H9 (cell line): ENCODE data around the gene LMX1A. TPM values are rescaled to one million over a fixed set of nuclear protein-coding genes. Genes with fewer than 3 reads are reported as not detected.

Experiments
- DNase-seq: peaks from one replicate; pipeline ENCODE4 v3.0.0-alpha.2; 2017
- H2AFZ ChIP-seq: one replicate; pipeline ENCODE4 v1.6.1; 2013; ENCODE audit warnings: mild to moderate bottlenecking, low read length, control low read depth, moderate library complexity
- H2AK5ac ChIP-seq: 2 replicates; pipeline ENCODE4 v1.6.1; 2013; ENCODE audit warnings: low read length, control low read depth, mixed read lengths; ENCODE audit not compliant: insufficient read length
- H2BK120ac ChIP-seq: one replicate; pipeline ENCODE4 v1.6.1; 2013; ENCODE audit warnings: low read depth, mild to moderate bottlenecking, low read length, control low read depth, inconsistent platforms; ENCODE audit not compliant: poor library complexity, severe bottlenecking
- H2BK12ac ChIP-seq: 2 replicates; pipeline ENCODE4 v1.6.1; 2013; ENCODE audit warnings: low read length, control low read depth, mixed read lengths, low read depth; ENCODE audit not compliant: insufficient read length
- H2BK15ac ChIP-seq: 2 replicates; pipeline ENCODE4 v1.6.1; 2013; ENCODE audit warnings: low read depth, low read length, control low read depth
- H2BK20ac ChIP-seq: one replicate; pipeline ENCODE4 v1.6.1; 2013; ENCODE audit warnings: low read depth, mild to moderate bottlenecking, low read length, control low read depth, inconsistent platforms; ENCODE audit not compliant: poor library complexity, severe bottlenecking
- H2BK5ac ChIP-seq: 2 replicates; pipeline ENCODE4 v1.6.1; 2013; ENCODE audit warnings: low read length, control low read depth, mixed read lengths; ENCODE audit not compliant: insufficient read length
- H3K14ac ChIP-seq: 2 replicates; pipeline ENCODE4 v1.6.1; 2013; ENCODE audit warnings: low read length, control low read depth; ENCODE audit not compliant: insufficient read depth
- H3K18ac ChIP-seq: 2 replicates; pipeline ENCODE4 v1.6.1; 2013; ENCODE audit warnings: low read depth, mild to moderate bottlenecking, mixed read lengths, low read length, control low read depth; ENCODE audit not compliant: insufficient read length
- H3K23ac ChIP-seq: 2 replicates; pipeline ENCODE4 v1.6.1; 2013; ENCODE audit warnings: low read length, control low read depth, mixed read lengths, low read depth; ENCODE audit not compliant: insufficient read length
- H3K23me2 ChIP-seq: 2 replicates; pipeline ENCODE4 v1.6.1; 2013; ENCODE audit warnings: low read depth, mild to moderate bottlenecking, mixed read lengths, low read length, control low read depth; ENCODE audit not compliant: insufficient read length, poor library complexity, severe bottlenecking
- H3K27ac ChIP-seq: 2 replicates; pipeline ENCODE4 v1.5.1; 2013; ENCODE audit warnings: low read length, control low read depth, mixed read lengths, low read depth; ENCODE audit not compliant: insufficient read length
- H3K27me3 ChIP-seq: 2 replicates; pipeline ENCODE4 v1.6.1; 2013; ENCODE audit warnings: low read length, control low read depth, inconsistent platforms; ENCODE audit not compliant: insufficient read depth
- H3K4ac ChIP-seq: 2 replicates; pipeline ENCODE4 v1.6.1; 2013; ENCODE audit warnings: low read depth, mild to moderate bottlenecking, control low read depth, inconsistent platforms, low read length, moderate library complexity
- H3K4me1 ChIP-seq: 2 replicates; pipeline ENCODE4 v1.6.1; 2013; ENCODE audit warnings: low read length, control low read depth, inconsistent platforms; ENCODE audit not compliant: insufficient read depth
- H3K4me2 ChIP-seq: 2 replicates; pipeline ENCODE4 v1.6.1; 2013; ENCODE audit warnings: low read length, control low read depth, mixed read lengths; ENCODE audit not compliant: insufficient read length, insufficient read depth
- H3K56ac ChIP-seq: 2 replicates; pipeline ENCODE4 v1.6.1; 2013; ENCODE audit warnings: low read depth, mild to moderate bottlenecking, mixed read lengths, low read length, control low read depth; ENCODE audit not compliant: insufficient read length
- H3K79me1 ChIP-seq: 2 replicates; pipeline ENCODE4 v1.6.1; 2013; ENCODE audit warnings: low read depth, mild to moderate bottlenecking, moderate library complexity, low read length, control low read depth, inconsistent platforms; ENCODE audit not compliant: insufficient read depth, poor library complexity, severe bottlenecking
- H3K79me2 ChIP-seq: 2 replicates; pipeline ENCODE4 v1.6.1; 2013; ENCODE audit warnings: low read length, control low read depth, inconsistent platforms; ENCODE audit not compliant: insufficient read depth
- H3K9ac ChIP-seq: 2 replicates; pipeline ENCODE4 v1.6.1; 2013; ENCODE audit warnings: low read length, control low read depth, mixed read lengths; ENCODE audit not compliant: insufficient read length; ENCODE audit errors: extremely low read depth
- H3K9me3 ChIP-seq: one replicate; pipeline ENCODE4 v1.6.1; 2013; ENCODE audit warnings: low read depth, low read length, inconsistent platforms; ENCODE audit not compliant: control insufficient read depth
- H3T11ph ChIP-seq: one replicate; pipeline ENCODE4 v1.6.1; 2013; ENCODE audit warnings: mild to moderate bottlenecking, low read length, control low read depth, inconsistent platforms
- H4K20me1 ChIP-seq: one replicate; pipeline ENCODE4 v1.6.1; 2013; ENCODE audit not compliant: control insufficient read depth, insufficient read length, insufficient read depth
- H4K5ac ChIP-seq: 2 replicates; pipeline ENCODE4 v1.6.1; 2013; ENCODE audit warnings: low read depth, mild to moderate bottlenecking, mixed read lengths, low read length, control low read depth; ENCODE audit not compliant: insufficient read length
- H4K8ac ChIP-seq: replicated peaks from 2 replicates; pipeline ENCODE4 v1.6.1; 2013; ENCODE audit warnings: low read length, control low read depth, mixed read lengths, low read depth; ENCODE audit not compliant: insufficient read length
- H4K91ac ChIP-seq: 2 replicates; pipeline ENCODE4 v1.6.1; 2013; ENCODE audit warnings: low read depth, mild to moderate bottlenecking, moderate library complexity, mixed read lengths, low read length, control low read depth; ENCODE audit not compliant: insufficient read length
- H3K27ac Mint-ChIP-seq, 3 experiments: 2 replicates in 2 of 3; 3 replicates in 1 of 3; pipeline ENCODE4 v1.8.0; 2020 to 2021; ENCODE audit warnings: mixed read lengths in 3 of 3, mild to moderate bottlenecking in 1 of 3, moderate library complexity in 1 of 3
- H3K27me3 Mint-ChIP-seq: 2 replicates; pipeline ENCODE4 v1.8.0; 2021; ENCODE audit warnings: low read depth, mild to moderate bottlenecking, moderate library complexity, mixed read lengths
- H3K36me3 Mint-ChIP-seq, 3 experiments: 2 replicates in 2 of 3; 3 replicates in 1 of 3; pipeline ENCODE4 v1.8.0; 2020 to 2021; ENCODE audit warnings: low read depth in 3 of 3, mixed read lengths in 3 of 3; ENCODE audit not compliant: insufficient read depth in 1 of 3
- H3K4me1 Mint-ChIP-seq, 2 experiments: 2 replicates each; pipeline ENCODE4 v1.8.0; 2020; ENCODE audit warnings: mixed read lengths in 2 of 2
- H3K4me3 Mint-ChIP-seq, 2 experiments: 2 replicates in 1 of 2; 3 replicates in 1 of 2; pipeline ENCODE4 v1.8.0; 2020 to 2021; ENCODE audit warnings: mild to moderate bottlenecking in 2 of 2, mixed read lengths in 2 of 2, moderate library complexity in 1 of 2
- H3K9me3 Mint-ChIP-seq, 2 experiments: 2 replicates in 1 of 2; 3 replicates in 1 of 2; pipeline ENCODE4 v1.8.0; 2020; ENCODE audit warnings: mild to moderate bottlenecking in 2 of 2, mixed read lengths in 2 of 2, moderate library complexity in 1 of 2
- WGBS: extraction: QIAGEN DNeasy Blood & Tissue Kit; methylation state at CpG from one replicate; pipeline ENCODE4 v1.1.7; 2013; ENCODE audit warnings: missing lambda C conversion rate, low lambda C conversion rate, mixed read lengths; ENCODE audit not compliant: insufficient read length; ENCODE audit errors: extremely low coverage; 5-methylcytosine and 5-hydroxymethylcytosine counted together
- total RNA-seq: library from RNA; stranded (reverse); gene quantifications from 2 replicates; pipeline ENCODE4 v1.2.1, GENCODE V29; 2021
- TF ChIP-seq, protein P1 (sequence below): fragments of 200-600 bp; sonication (generic); conservative IDR thresholded peaks from 3 replicates; pipeline ENCODE4 v1.8.0; 2021; ENCODE audit warnings: antibody characterized with exemption, mild to moderate bottlenecking

Gene LMX1A
- total RNA-seq, 1 experiment from 2014 or later, result not detected

DNA sequence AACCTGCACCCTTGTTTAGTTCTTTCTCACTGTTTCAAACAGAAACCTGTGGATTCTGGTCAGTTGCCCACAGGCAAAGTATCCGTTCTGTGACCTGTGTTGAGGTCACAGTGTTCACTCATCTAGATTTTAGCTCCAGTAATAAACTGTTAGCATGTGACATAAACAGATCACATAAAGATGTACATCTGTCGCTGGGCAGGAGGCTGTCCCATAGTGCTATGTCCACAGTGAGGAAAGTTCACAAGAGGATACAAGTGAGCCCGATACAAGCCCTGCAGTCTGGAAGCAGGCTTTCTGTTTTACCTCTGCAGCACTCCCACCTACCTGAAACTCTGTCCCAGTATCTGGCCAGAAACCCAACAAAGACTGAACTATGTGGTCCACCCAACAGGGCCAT lies 28.4 kb downstream of the LMX1A start:
- H3K23me2 ChIP-seq, result no peaks in the 10 kb centered on the region
- no peak overlapping the region for H4K5ac ChIP-seq
- H2AK5ac ChIP-seq, result no peak overlapping the region
- no peak overlapping the region for H3K4me3 Mint-ChIP-seq
- H4K20me1 ChIP-seq, result no peaks in the 10 kb centered on the region
- no peak overlapping the region for H2BK120ac ChIP-seq
- no CpG with 5 or more reads among the region's 3 CpGs for WGBS
- no peak overlapping the region for H2BK15ac ChIP-seq
- no peak overlapping the region for H3K23ac ChIP-seq
- no peaks in the 10 kb centered on the region for H3K9me3 ChIP-seq
- H3K56ac ChIP-seq, result no peak overlapping the region
- no peaks in the 10 kb centered on the region for H3K4me1 ChIP-seq
- H3K14ac ChIP-seq, result no peak overlapping the region
- no peak for DNase-seq
- no peak overlapping the region for H2BK20ac ChIP-seq
- no peak overlapping the region; a peak in 1 of 7 replicates for H3K27ac Mint-ChIP-seq
- H3K27me3 Mint-ChIP-seq, result peaks cover 29% of the 10 kb centered on the region
- TF ChIP-seq, protein P1, sequence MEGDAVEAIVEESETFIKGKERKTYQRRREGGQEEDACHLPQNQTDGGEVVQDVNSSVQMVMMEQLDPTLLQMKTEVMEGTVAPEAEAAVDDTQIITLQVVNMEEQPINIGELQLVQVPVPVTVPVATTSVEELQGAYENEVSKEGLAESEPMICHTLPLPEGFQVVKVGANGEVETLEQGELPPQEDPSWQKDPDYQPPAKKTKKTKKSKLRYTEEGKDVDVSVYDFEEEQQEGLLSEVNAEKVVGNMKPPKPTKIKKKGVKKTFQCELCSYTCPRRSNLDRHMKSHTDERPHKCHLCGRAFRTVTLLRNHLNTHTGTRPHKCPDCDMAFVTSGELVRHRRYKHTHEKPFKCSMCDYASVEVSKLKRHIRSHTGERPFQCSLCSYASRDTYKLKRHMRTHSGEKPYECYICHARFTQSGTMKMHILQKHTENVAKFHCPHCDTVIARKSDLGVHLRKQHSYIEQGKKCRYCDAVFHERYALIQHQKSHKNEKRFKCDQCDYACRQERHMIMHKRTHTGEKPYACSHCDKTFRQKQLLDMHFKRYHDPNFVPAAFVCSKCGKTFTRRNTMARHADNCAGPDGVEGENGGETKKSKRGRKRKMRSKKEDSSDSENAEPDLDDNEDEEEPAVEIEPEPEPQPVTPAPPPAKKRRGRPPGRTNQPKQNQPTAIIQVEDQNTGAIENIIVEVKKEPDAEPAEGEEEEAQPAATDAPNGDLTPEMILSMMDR, result no peak
- no peaks in the 10 kb centered on the region for H3K79me1 ChIP-seq
- H3K4me2 ChIP-seq, result no peak overlapping the region
- H3K36me3 Mint-ChIP-seq, result no peaks in the 10 kb centered on the region
- H2BK12ac ChIP-seq, result no peak overlapping the region
- no peaks in the 10 kb centered on the region for H3K79me2 ChIP-seq
- H3K18ac ChIP-seq, result no peak overlapping the region
- no peak overlapping the region for H4K8ac ChIP-seq
- H2BK5ac ChIP-seq, result no peak overlapping the region
- no peak overlapping the region for H4K91ac ChIP-seq
- no peak overlapping the region for H3K27ac ChIP-seq
- H3K9me3 Mint-ChIP-seq, result no peaks in the 10 kb centered on the region
- no peak overlapping the region for H3K9ac ChIP-seq
- no peak overlapping the region for H3K4ac ChIP-seq
- no peaks in the 10 kb centered on the region for H3K27me3 ChIP-seq
- H3T11ph ChIP-seq, result no peak overlapping the region
- H2AFZ ChIP-seq, result no peak overlapping the region
- peaks cover 4 to 20% of the 10 kb centered on the region in 2 experiments for H3K4me1 Mint-ChIP-seq
